Keratinocyte (primary cell): ENCODE measurements around the gene ATP8A2. TPM values are rescaled to one million over a fixed set of nuclear protein-coding genes. Genes with fewer than 3 reads are reported as not detected.

Experiments used
- DNase-seq: peaks from one replicate; pipeline ENCODE4 v3.0.0-alpha.2; 2011; ENCODE audit warnings: low read depth, missing footprints, low spot score
- FAIRE-seq: peaks from 2 replicates; lab custom pipeline; 2011; peaks lifted over from hg19 to GRCh38; lab: Jason Lieb, UNC
- H2AFZ ChIP-seq: 2 replicates; pipeline ENCODE4 v1.6.0; 2012; ENCODE audit warnings: low read length, control low read depth, inconsistent platforms; ENCODE audit not compliant: control insufficient read depth
- H3K27ac ChIP-seq: 2 replicates; pipeline ENCODE4 v1.5.1; 2011; ENCODE audit warnings: low read length; ENCODE audit not compliant: control insufficient read depth, insufficient read depth
- H3K27me3 ChIP-seq: 3 replicates; pipeline ENCODE4 v1.6.0; 2011; ENCODE audit warnings: low read length; ENCODE audit not compliant: control insufficient read depth, insufficient read depth; ENCODE audit errors: extremely low read depth
- H3K36me3 ChIP-seq, 2 experiments: 2 replicates in 1 of 2; 3 replicates in 1 of 2; pipeline ENCODE4 v1.5.1; 2011; ENCODE audit warnings: low read length in 2 of 2, mild to moderate bottlenecking in 1 of 2; ENCODE audit not compliant: control insufficient read depth in 2 of 2, insufficient read depth in 2 of 2; ENCODE audit errors: extremely low read depth in 1 of 2
- H3K4me1 ChIP-seq: 3 replicates; pipeline ENCODE4 v1.5.1; 2011; ENCODE audit warnings: low read length; ENCODE audit not compliant: control insufficient read depth, insufficient read depth; ENCODE audit errors: extremely low read depth
- H3K4me2 ChIP-seq: 3 replicates; pipeline ENCODE4 v1.6.0; 2011; ENCODE audit warnings: low read depth, low read length; ENCODE audit not compliant: control insufficient read depth, insufficient read depth; ENCODE audit errors: extremely low read depth
- H3K4me3 ChIP-seq, 3 experiments: fragments of 200-600 bp in 1 of 3; sonication (generic) in 1 of 3; 2 replicates in 2 of 3; 3 replicates in 1 of 3; pipeline ENCODE4 v1.5.1; 2011 to 2016; ENCODE audit warnings: low read length in 3 of 3, mild to moderate bottlenecking in 3 of 3, control low read depth in 2 of 3, inconsistent platforms in 1 of 3, low read depth in 1 of 3, mixed read lengths in 1 of 3, mixed run types in 1 of 3, moderate library complexity in 1 of 3; ENCODE audit not compliant: control insufficient read depth in 2 of 3, insufficient read depth in 2 of 3; ENCODE audit errors: extremely low read depth in 1 of 3
- H3K79me2 ChIP-seq: 2 replicates; pipeline ENCODE4 v1.6.0; 2012; ENCODE audit warnings: low read length; ENCODE audit not compliant: control insufficient read depth, insufficient read depth
- H3K9ac ChIP-seq: 3 replicates; pipeline ENCODE4 v1.6.0; 2011; ENCODE audit warnings: low read length; ENCODE audit not compliant: control insufficient read depth, insufficient read depth; ENCODE audit errors: extremely low read depth
- H3K9me1 ChIP-seq: 3 replicates; pipeline ENCODE4 v1.6.0; 2011; ENCODE audit warnings: low read length; ENCODE audit not compliant: control insufficient read depth, insufficient read depth; ENCODE audit errors: extremely low read depth
- H3K9me3 ChIP-seq: 2 replicates; pipeline ENCODE4 v1.5.1; 2012; ENCODE audit warnings: low read depth, low read length; ENCODE audit not compliant: control insufficient read depth
- H4K20me1 ChIP-seq: 3 replicates; pipeline ENCODE4 v1.6.0; 2011; ENCODE audit warnings: low read length; ENCODE audit not compliant: control insufficient read depth, insufficient read depth; ENCODE audit errors: extremely low read depth
- CTCF ChIP-seq, 3 experiments: IDR thresholded peaks in 1 of 3; conservative IDR thresholded peaks in 1 of 3; optimal IDR thresholded peaks in 1 of 3; 2 replicates in 2 of 3; 3 replicates in 1 of 3; pipeline versions ENCODE3 to v1.5.1; 2011; ENCODE audit warnings: low read length in 3 of 3, mild to moderate bottlenecking in 3 of 3, moderate library complexity in 2 of 3, control low read depth in 1 of 3, inconsistent platforms in 1 of 3; ENCODE audit not compliant: insufficient read depth in 2 of 3; ENCODE audit errors: extremely low read depth in 1 of 3
- EZH2 ChIP-seq: IDR thresholded peaks from one replicate; pipeline ENCODE4 v1.6.1; 2012; ENCODE audit warnings: inconsistent platforms, mild to moderate bottlenecking, low read length, moderate library complexity
- dilution Hi-C: fragments of 300-500 bp; cut with MboI; formaldehyde crosslinking; loops from one replicate; pipeline ENCODE4 v1.7.0; 2020; ENCODE audit warnings: low sequenced_read_pairs; ENCODE audit not compliant: extremely low pct_ligation_motif_present
- polyA plus RNA-seq, 5 experiments: library from polyadenylated mRNA; depleted of rRNA in 3 of 5; stranded (reverse) in 3 of 5; stranded (forward) in 1 of 5; unstranded in 1 of 5; fragments of >200 nt; gene quantifications; 1 replicate in 1 of 5; 2 replicates in 3 of 5; 3 replicates in 1 of 5; pipeline versions ENCODE4 v1.2.1 to v1.2.3, GENCODE V29; 2011 to 2012; ENCODE audit warnings: missing spikeins in 2 of 5, low read depth in 1 of 5, low replicate concordance in 1 of 5

The ATP8A2 gene
- polyA plus RNA-seq, 1 donor (not counting 4 experiments of a cell fraction or from before 2014, with no cell fraction given) = 0.16 TPM

GRCh38 chr13:26010487-26011207 lies 638.9 kb downstream of the ATP8A2 start:
- H3K36me3 ChIP-seq = no peaks in the 10 kb centered on the region
- no peak for TF ChIP-seq CTCF (optimal IDR thresholded peaks at IDR 0.05 in 1 of 3, IDR thresholded peaks at IDR 0.05 in 1 of 3, conservative IDR thresholded peaks at IDR 0.05 in 1 of 3; ENCODE audit: extremely low read depth in 1 of 3, insufficient read depth in 2 of 3, low read length in 3 of 3)
- no peak for TF ChIP-seq EZH2
- no peak overlapping the region for H3K27ac ChIP-seq
- no peaks in the 10 kb centered on the region for H3K4me1 ChIP-seq
- no peaks in the 10 kb centered on the region for H3K9me3 ChIP-seq
- peaks cover 3% of the 10 kb centered on the region for H3K27me3 ChIP-seq
- no peak overlapping the region for H3K4me2 ChIP-seq
- FAIRE-seq = no peak
- no peaks in the 10 kb centered on the region for H3K79me2 ChIP-seq
- no peak for DNase-seq
- H3K9me1 ChIP-seq = no peaks in the 10 kb centered on the region
- no peaks in the 10 kb centered on the region for H4K20me1 ChIP-seq
- no peak overlapping the region for H2AFZ ChIP-seq
- H3K4me3 ChIP-seq = no peak overlapping the region
- no peak overlapping the region for H3K9ac ChIP-seq
- dilution Hi-C loops = no loop called here

- H3K9me3 ChIP-seq = no peaks in the 10 kb centered on the region
- no peak for DNase-seq
- H2AFZ ChIP-seq = no peak overlapping the region
- peaks cover 3% of the 10 kb centered on the region for H3K27me3 ChIP-seq
- no peak overlapping the region for H3K27ac ChIP-seq
- no peak for FAIRE-seq
- H3K4me2 ChIP-seq = no peak overlapping the region
- H3K79me2 ChIP-seq = no peaks in the 10 kb centered on the region
- dilution Hi-C loops = no loop called here
- TF ChIP-seq CTCF (optimal IDR thresholded peaks at IDR 0.05 in 1 of 3, IDR thresholded peaks at IDR 0.05 in 1 of 3, conservative IDR thresholded peaks at IDR 0.05 in 1 of 3; ENCODE audit: extremely low read depth in 1 of 3, insufficient read depth in 2 of 3, low read length in 3 of 3) (no peak), EZH2 (no peak)
- no peaks in the 10 kb centered on the region for H3K4me1 ChIP-seq
- H3K4me3 ChIP-seq = no peak overlapping the region
- no peaks in the 10 kb centered on the region for H3K9me1 ChIP-seq
- H3K9ac ChIP-seq = no peak overlapping the region
- H3K36me3 ChIP-seq = no peaks in the 10 kb centered on the region
- H4K20me1 ChIP-seq = no peaks in the 10 kb centered on the region
Measured at GRCh38 chr13:26011208-26011573, 639.4 kb downstream of the ATP8A2 start.
